ENCODE results near the gene APP.

The APP gene

DNA sequence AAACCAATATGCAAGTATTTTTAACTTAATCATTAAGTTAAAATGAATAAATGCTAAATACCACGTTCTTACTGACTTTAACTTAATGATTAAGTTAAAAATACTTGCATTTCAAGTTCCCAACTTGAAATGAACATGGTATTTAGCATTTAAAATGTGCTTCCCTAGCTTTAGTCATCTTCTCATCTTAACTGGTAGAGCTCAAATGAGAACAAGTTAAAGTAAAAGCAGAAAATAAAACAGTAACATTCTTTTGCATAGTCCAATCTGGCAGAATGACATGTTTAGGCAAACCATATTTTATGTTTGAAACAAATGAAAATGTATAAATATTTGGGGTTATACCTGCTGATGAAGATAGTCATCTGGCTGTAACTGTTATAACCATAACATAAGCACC, 186.0 kb downstream of the APP start:
- intact Hi-C loops (cut with micrococcal nuclease) = no loop called here
- peaks cover 34% of the 10 kb centered on the region for H3K36me3 Mint-ChIP-seq (ENCODE audit: low read depth)
- no peaks in the 10 kb centered on the region for H3K9me3 Mint-ChIP-seq

DNA sequence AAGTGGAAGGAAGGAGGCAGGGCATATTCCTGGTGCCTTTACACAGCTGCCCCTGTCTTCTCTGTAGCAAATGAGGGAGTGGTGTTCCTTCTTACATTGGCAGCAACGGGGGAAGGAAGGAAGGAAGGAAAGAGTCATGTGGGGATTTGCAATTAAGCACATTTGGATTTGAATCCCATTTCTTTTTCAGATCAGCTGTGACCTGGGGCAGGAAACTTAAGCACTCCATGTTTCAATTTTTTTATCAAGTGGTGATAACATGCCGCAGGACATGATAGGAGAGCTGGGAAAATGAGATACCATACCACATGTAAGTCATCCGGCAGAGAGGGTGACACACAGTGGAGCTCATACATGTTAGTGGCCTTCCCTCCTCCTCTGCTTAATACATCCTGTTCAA, 186.8 kb downstream of the APP start:
- Mint-ChIP-seq H3K27me3 (no peaks in the 10 kb centered on the region), H3K27ac (no peak overlapping the region), H3K9me3 (no peaks in the 10 kb centered on the region), H3K4me3 (no peak overlapping the region), H3K36me3 (ENCODE audit: low read depth) (peaks cover 35% of the 10 kb centered on the region), H3K4me1 (ENCODE audit: low read depth) (no peaks in the 10 kb centered on the region)
- intact Hi-C loops (cut with micrococcal nuclease) = no loop called here

More for the DNA sequence above, 186.0 kb downstream of the APP start:
- no peaks in the 10 kb centered on the region for H3K4me1 Mint-ChIP-seq (ENCODE audit: low read depth)
- H3K4me3 Mint-ChIP-seq = no peak overlapping the region
- H3K27ac Mint-ChIP-seq = no peak overlapping the region
- no peaks in the 10 kb centered on the region for H3K27me3 Mint-ChIP-seq

DNA sequence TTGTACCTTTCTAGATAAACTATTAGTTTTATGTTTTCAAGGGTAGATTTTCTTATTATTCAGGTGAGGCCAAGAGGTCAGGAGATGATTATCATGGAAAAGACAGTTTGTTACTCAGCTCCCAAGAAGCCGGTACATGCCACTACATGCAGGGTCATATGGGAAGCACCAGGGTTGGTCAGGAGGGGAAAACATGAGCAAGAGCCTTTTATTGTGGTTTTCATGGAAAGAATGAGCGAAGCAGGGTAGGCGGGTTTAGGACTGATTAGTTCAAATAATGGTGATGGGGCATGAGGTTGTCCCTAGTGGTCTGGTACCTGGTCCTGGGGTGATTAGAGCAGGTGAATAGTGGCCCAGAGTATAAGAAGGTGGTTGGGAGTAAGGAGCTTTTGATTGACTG, 189.9 kb downstream of the APP start:
- Mint-ChIP-seq H3K27ac (no peak overlapping the region), H3K36me3 (ENCODE audit: low read depth) (peaks cover 28% of the 10 kb centered on the region), H3K9me3 (no peaks in the 10 kb centered on the region), H3K4me3 (no peak overlapping the region), H3K27me3 (no peaks in the 10 kb centered on the region), H3K4me1 (ENCODE audit: low read depth) (no peaks in the 10 kb centered on the region)
- intact Hi-C loops (cut with micrococcal nuclease) = no loop called here

DNA sequence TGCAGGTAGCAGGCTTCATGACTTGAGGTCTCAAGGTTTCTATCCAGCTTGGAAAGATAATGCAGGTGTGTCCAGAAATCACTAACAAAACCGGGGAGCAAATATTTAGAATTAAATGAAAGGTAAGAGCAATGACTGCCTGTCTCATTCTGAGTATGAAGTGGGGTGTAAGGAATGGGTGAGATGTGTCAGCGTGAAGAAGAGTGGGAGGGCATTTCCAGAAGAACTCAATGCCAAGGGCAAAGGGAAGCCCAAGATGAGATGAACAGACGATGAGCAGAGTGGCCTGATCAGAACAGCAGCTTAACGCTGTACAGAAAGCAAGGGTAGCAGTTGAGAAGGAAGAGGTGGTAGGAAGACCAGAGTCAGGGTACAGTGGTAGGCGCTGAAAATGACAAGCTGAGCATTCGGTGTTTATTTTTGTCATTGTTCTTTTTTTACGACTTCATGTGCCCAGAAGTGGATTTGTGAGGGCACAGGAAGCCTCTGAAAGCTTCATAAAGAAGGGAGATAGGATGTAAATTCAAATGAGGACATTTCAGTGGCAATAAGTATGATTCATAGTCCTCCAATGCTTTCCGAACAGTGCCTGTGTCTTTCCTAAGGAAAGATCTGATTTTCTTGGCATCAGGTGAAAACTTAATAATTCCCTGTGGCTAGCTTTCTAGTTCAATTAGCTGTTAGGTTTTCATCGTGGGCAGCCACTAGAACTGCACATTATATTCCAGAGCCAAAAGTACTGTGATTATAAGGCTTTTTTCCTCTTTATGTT, 190.5 kb downstream of the APP start:
- H3K36me3 Mint-ChIP-seq (ENCODE audit: low read depth) = peaks cover 34% of the 10 kb centered on the region
- H3K4me3 Mint-ChIP-seq = no peak overlapping the region
- H3K4me1 Mint-ChIP-seq (ENCODE audit: low read depth) = no peaks in the 10 kb centered on the region
- H3K27me3 Mint-ChIP-seq = no peaks in the 10 kb centered on the region
- no peak overlapping the region for H3K27ac Mint-ChIP-seq
- intact Hi-C loops (cut with micrococcal nuclease) = no loop called here
- H3K9me3 Mint-ChIP-seq = no peaks in the 10 kb centered on the region

DNA sequence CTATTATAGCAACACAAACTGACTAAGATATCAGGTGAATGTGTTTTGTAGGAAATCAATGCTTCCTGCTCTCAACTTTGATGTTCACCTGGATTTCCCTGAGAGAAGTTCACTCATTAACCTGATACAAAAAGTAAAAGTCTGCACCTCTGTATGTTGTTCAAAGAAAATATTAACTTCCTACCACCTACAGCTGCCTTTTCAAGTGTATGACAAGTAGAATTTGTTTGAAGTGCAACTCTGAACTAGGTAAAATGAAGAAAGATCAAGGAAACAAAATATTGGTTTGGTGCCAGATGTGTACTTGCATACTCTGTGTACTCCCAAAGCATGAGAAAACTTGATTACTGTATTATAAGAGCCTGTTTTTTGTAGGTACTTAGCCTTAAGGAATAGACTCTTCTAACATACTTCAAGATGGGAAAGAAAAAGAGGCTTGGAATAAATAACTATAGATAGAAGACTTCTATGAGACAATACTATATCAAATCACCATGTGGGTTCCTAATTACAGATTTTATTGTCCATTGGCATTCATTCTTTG, 193.4 kb downstream of the APP start:
- Mint-ChIP-seq H3K9me3 (no peaks in the 10 kb centered on the region), H3K27me3 (no peaks in the 10 kb centered on the region), H3K36me3 (ENCODE audit: low read depth) (peaks cover 50% of the 10 kb centered on the region), H3K4me3 (no peak overlapping the region), H3K4me1 (ENCODE audit: low read depth) (no peaks in the 10 kb centered on the region), H3K27ac (no peak overlapping the region)
- intact Hi-C loops (cut with micrococcal nuclease) = no loop called here

DNA sequence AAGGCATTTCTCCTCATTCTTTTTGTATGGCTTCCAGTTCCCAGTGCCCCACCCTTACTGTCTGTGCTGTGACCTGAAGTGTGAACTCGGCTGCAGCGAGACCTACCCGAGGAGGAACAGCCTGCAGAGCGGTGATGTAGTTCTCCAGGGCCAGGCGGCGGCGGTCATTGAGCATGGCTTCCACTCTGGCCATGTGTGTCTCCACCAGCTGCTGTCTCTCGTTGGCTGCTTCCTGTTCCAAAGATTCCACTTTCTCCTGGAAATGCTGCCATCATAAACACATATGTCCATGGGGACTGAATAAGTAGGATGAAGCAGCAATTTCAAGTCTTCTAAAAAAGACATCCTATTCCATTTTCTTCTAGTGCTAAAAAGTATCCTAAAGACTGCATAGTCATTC, 195.6 kb downstream of the APP start:
- H3K9me3 Mint-ChIP-seq = no peaks in the 10 kb centered on the region
- H3K4me3 Mint-ChIP-seq = no peak overlapping the region
- no peaks in the 10 kb centered on the region for H3K27me3 Mint-ChIP-seq
- H3K27ac Mint-ChIP-seq = no peak overlapping the region
- H3K4me1 Mint-ChIP-seq (ENCODE audit: low read depth) = peaks cover 9% of the 10 kb centered on the region
- intact Hi-C loops (cut with micrococcal nuclease) = no loop called here
- H3K36me3 Mint-ChIP-seq (ENCODE audit: low read depth) = peaks cover 47% of the 10 kb centered on the region

DNA sequence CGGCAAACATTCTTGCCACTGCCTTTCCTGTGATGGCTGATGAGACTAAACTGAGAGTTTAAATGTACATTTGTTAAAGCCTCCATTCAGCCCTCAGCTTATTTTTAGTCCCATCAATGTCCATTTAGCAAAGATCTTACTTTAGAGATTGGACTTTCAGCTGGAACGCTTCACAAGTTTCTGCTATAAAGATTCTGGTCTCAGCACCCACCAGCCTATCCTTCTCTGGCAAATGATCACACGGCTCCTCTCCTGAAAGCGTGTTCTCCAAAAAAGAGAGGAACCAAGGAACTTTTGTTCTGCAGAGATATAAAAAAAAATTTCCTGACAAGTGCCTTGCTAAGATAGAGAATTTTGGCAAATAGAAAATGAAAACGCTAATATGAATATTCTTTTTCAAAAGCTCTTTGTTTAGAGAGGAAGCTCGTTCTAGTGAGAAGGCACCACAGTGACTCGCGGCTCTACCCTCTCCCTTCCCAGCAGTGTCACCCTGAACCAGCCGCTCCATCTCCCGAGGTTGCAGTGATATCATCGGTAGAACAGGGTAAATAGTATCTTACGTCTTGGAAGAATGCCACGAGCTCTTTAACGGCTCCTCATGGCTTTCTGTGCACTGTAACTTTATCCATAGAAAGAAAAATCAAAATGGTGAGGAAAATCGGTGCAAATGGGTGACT, 200.2 kb downstream of the APP start:
- intact Hi-C loops (cut with micrococcal nuclease) = no loop called here
- H3K27me3 Mint-ChIP-seq = no peaks in the 10 kb centered on the region
- no peak overlapping the region for H3K4me3 Mint-ChIP-seq
- peaks cover 39% of the 10 kb centered on the region for H3K36me3 Mint-ChIP-seq (ENCODE audit: low read depth)
- H3K4me1 Mint-ChIP-seq (ENCODE audit: low read depth) = peaks cover 28% of the 10 kb centered on the region
- peak overlapping the region; percentile 43 for H3K27ac Mint-ChIP-seq
- no peaks in the 10 kb centered on the region for H3K9me3 Mint-ChIP-seq

DNA sequence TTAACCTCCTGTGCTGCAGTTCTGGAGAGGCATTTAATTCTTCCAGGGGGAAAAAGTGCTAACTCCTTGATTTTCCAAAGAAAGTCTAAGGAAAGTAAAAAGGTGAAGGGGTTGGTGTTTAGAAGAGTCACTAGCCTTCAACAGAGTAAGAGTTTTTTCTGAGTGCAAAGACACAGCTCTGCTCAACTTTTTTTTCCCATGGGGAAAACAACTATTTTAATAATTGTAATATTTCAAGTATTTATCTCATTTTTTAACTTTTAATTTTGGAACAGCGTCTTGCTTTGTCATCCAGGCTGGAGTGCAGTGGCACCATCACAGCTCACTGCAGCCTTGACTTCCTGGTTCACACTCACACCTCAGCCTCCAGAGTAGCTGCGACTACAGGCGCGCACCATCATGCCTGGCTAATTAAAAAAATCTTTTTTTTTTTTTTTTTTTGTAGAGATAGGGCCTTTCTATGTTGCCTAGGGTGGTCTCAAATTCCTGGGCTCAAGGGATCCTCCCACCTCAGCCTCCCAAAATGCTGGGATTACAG, 202.6 kb downstream of the APP start:
- H3K4me3 Mint-ChIP-seq = no peak overlapping the region
- H3K9me3 Mint-ChIP-seq = no peaks in the 10 kb centered on the region
- peak overlapping the region; percentile 66 for H3K27ac Mint-ChIP-seq
- no peaks in the 10 kb centered on the region for H3K27me3 Mint-ChIP-seq
- H3K4me1 Mint-ChIP-seq (ENCODE audit: low read depth) = peaks cover 28% of the 10 kb centered on the region
- intact Hi-C loops (cut with micrococcal nuclease) = loop anchor here (2.0 kb wide), 1 partner anchor 65 kb away; no protein-coding TSS in a partner anchor
- H3K36me3 Mint-ChIP-seq (ENCODE audit: low read depth) = peaks cover 19% of the 10 kb centered on the region

DNA sequence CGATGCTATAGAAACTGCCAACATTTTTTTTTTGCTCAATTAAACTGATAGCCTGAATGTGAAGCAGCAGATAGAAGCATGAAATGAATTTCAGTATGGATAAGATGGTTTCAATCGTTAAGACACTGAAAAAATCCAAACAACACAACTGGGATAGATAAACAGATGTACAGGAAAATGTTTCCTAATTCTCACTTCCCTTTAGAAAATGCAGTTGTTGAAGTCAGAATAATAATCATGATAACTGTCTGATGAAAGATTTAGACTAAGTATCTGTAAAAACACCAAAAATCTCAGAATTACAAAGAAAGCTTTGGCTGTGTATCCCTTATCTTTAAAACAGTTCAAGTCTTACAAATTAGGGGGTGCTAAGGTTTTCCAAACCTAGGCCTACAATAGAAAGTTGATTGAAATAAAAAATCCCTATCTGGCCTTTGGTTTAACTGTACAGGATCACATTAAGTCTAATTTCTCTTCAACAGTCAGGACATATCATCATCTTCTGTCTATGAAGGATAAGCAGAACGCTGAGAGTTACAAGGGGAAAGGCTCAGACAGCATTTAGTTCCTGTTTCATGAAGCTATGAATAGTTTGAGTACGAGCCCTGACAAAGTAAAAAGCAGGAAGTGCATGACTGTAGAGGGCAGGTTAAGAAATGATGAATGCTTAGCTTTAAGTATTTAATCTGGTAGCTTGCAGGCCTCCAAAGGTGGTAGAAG, 203.2 kb downstream of the APP start:
- Mint-ChIP-seq H3K4me1 (ENCODE audit: low read depth) (peaks cover 28% of the 10 kb centered on the region), H3K27me3 (no peaks in the 10 kb centered on the region), H3K36me3 (ENCODE audit: low read depth) (peaks cover 19% of the 10 kb centered on the region), H3K9me3 (no peaks in the 10 kb centered on the region), H3K27ac (peak overlapping the region; percentile 66), H3K4me3 (no peak overlapping the region)
- intact Hi-C loops (cut with micrococcal nuclease) = loop anchor here (2.0 kb wide), 1 partner anchor 65 kb away; no protein-coding TSS in a partner anchor

DNA sequence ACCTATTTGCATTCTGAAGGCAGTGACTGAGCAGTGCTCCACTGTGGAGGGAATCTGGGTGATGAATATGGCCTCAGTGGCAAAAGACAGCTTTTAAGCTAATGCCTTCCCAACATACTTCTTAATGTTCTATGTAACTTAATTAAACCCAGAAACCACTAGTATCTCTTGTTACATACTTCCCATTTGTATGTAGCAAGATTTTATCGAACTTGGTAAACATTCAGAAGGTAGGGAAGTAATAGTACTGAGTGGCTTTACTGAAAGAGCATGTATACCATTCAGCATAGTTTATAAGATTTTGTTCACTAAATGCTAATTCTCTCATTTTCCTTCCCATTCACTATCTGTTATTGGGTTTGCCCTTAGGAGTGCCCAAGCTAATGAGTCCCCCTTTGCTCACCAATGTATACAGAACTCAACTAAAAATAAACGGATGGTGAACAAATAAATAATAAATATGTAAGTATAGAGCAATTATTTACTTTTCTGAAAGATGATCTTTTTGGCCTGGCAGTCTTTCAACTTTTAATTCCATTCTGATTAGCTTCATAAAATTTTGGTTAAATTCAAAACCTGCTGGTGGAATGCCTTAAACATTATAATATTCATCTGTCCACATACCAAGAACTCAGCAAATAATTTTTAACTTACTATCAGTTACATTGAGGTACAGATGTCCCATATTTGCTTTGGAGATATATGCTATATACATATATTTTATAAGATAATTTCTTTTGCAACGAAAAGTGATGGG, 204.4 kb downstream of the APP start:
- Mint-ChIP-seq H3K4me1 (ENCODE audit: low read depth) (peaks cover 28% of the 10 kb centered on the region), H3K4me3 (no peak overlapping the region), H3K27me3 (no peaks in the 10 kb centered on the region), H3K36me3 (ENCODE audit: low read depth) (peaks cover 7% of the 10 kb centered on the region), H3K9me3 (no peaks in the 10 kb centered on the region), H3K27ac (no peak overlapping the region)
- intact Hi-C loops (cut with micrococcal nuclease) = loop anchor here (2.0 kb wide), 1 partner anchor 63 kb away; no protein-coding TSS in a partner anchor

DNA sequence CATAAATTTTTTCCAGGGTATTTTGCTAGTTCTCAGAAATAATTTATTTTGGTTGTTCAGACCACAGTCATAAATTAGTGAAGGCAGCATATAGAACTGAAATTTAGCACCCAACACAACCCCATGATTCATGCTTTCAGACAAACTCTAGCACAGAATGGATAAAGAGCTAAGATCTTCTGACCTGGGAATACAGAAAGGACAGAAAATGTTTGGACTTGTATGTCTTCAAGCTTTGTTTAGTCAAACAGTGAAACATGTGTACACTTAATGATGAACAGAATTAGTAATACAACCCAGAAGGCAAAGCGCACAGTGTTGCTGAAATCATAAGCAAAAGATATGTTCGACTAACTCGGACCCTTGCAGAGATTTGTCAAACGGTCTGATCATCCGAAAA, 205.6 kb downstream of the APP start:
- peak overlapping the region; percentile 57 for H3K27ac Mint-ChIP-seq
- intact Hi-C loops (cut with micrococcal nuclease) = no loop called here
- H3K27me3 Mint-ChIP-seq = no peaks in the 10 kb centered on the region
- no peak overlapping the region for H3K4me3 Mint-ChIP-seq
- H3K36me3 Mint-ChIP-seq (ENCODE audit: low read depth) = no peaks in the 10 kb centered on the region
- peaks cover 19% of the 10 kb centered on the region for H3K4me1 Mint-ChIP-seq (ENCODE audit: low read depth)
- no peaks in the 10 kb centered on the region for H3K9me3 Mint-ChIP-seq

DNA sequence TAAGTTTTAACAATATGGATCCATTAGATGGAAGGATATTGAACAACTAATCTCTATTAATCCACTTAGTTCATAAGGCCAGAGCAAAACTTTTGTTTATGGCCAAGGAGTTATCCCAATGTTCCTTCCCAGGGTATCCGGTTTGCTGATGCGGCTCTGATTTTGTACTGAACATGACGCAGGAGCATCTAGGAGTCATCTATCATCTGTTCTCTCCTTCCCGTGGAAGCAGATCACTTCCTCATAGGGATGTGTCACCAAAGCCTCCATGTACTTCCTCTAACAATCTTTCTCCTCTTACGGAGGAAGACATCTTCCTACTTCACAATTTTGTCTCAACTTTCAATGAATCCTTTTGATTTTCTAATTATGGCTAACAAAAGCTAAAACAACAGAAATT, 206.6 kb downstream of the APP start:
- intact Hi-C loops (cut with micrococcal nuclease) = no loop called here
- no peak overlapping the region for H3K4me3 Mint-ChIP-seq
- no peaks in the 10 kb centered on the region for H3K27me3 Mint-ChIP-seq
- H3K9me3 Mint-ChIP-seq = no peaks in the 10 kb centered on the region
- H3K4me1 Mint-ChIP-seq (ENCODE audit: low read depth) = peaks cover 13% of the 10 kb centered on the region
- peaks cover 6% of the 10 kb centered on the region for H3K36me3 Mint-ChIP-seq (ENCODE audit: low read depth)
- H3K27ac Mint-ChIP-seq = peak overlapping the region; percentile 57

DNA sequence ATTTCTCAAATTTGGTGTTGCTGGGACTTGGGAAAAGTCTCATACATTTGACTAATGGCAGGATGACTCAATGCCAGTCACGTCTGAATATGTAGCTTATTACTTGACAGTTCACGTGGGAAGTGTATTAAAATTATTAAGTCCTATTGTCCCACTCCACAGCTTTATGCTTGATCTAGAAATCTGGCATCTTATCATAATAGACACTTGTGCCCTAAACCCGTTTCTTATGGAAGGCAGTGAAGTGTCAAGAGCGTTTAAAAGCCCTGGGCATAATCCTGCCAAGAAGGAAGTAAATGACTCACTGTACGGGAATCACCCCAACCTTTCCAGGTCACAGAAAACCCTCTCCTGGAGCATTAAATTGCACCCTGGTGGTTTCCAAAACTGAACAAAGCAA, 207.4 kb downstream of the APP start:
- Mint-ChIP-seq H3K27ac (no peak overlapping the region), H3K4me3 (no peak overlapping the region), H3K36me3 (ENCODE audit: low read depth) (peaks cover 12% of the 10 kb centered on the region), H3K9me3 (no peaks in the 10 kb centered on the region), H3K27me3 (no peaks in the 10 kb centered on the region), H3K4me1 (ENCODE audit: low read depth) (peaks cover 13% of the 10 kb centered on the region)
- intact Hi-C loops (cut with micrococcal nuclease) = no loop called here
